MM.1S (cell line): ENCODE data around the gene RAD23B.
A peak's percentile ranks its signal among the peaks of the same experiment; 100 is the strongest.
"Not testable (repeated sequence)": the region's sequence is repeated elsewhere in the genome, so short reads cannot be mapped to it uniquely, and the experiment has no call there.

Experiments
- DNase-seq: peaks from one replicate; pipeline ENCODE4 v3.0.0-alpha.2; 2015
- H2AFZ ChIP-seq: fragments of 300-600 bp; sonication (generic); 2 replicates; pipeline ENCODE4 v1.6.0; 2016; ENCODE audit warnings: antibody characterized with exemption, low read length
- H3F3A ChIP-seq: fragments of 300-600 bp; sonication (generic); 2 replicates; pipeline ENCODE4 v1.6.1; 2016; ENCODE audit warnings: mild to moderate bottlenecking, antibody characterized with exemption, low read length, moderate library complexity, mixed read lengths; ENCODE audit not compliant: insufficient read depth
- H3K27ac ChIP-seq: fragments of 300-600 bp; sonication (generic); 2 replicates; pipeline ENCODE4 v1.5.1; 2016; ENCODE audit warnings: mild to moderate bottlenecking, low read length
- H3K27me3 ChIP-seq: fragments of 300-600 bp; sonication (generic); replicated peaks from 2 replicates; pipeline ENCODE4 v1.6.0; 2016; ENCODE audit warnings: low read length; ENCODE audit not compliant: insufficient read depth
- H3K36me3 ChIP-seq: fragments of 300-600 bp; sonication (generic); replicated peaks from 2 replicates; pipeline ENCODE4 v1.6.1; 2016; ENCODE audit warnings: mild to moderate bottlenecking, low read length, mixed read lengths; ENCODE audit not compliant: insufficient read depth
- H3K4me1 ChIP-seq: fragments of 300-600 bp; sonication (generic); 2 replicates; pipeline ENCODE4 v1.6.1; 2016; ENCODE audit warnings: low read length, mixed read lengths
- H3K4me2 ChIP-seq: fragments of 300-600 bp; sonication (generic); 2 replicates; pipeline ENCODE4 v1.6.0; 2016; ENCODE audit warnings: low read depth, low read length
- H3K4me3 ChIP-seq: fragments of 300-600 bp; sonication (generic); 2 replicates; pipeline ENCODE4 v1.5.1; 2016; ENCODE audit warnings: low read length, mixed read lengths
- H3K79me2 ChIP-seq: fragments of 300-600 bp; sonication (generic); 2 replicates; pipeline ENCODE4 v1.6.1; 2016; ENCODE audit warnings: mixed run types, low read length, mixed read lengths
- H3K9ac ChIP-seq: fragments of 300-600 bp; sonication (generic); 2 replicates; pipeline ENCODE4 v1.6.1; 2016; ENCODE audit warnings: low read length, mixed read lengths
- H3K9me2 ChIP-seq: fragments of 300-600 bp; sonication (generic); replicated peaks from 2 replicates; pipeline ENCODE4 v1.6.1; 2016; ENCODE audit warnings: mild to moderate bottlenecking, low read length, mixed read lengths; ENCODE audit not compliant: insufficient read depth
- H3K9me3 ChIP-seq: fragments of 300-600 bp; sonication (generic); replicated peaks from 2 replicates; pipeline ENCODE4 v1.6.1; 2016; ENCODE audit warnings: mild to moderate bottlenecking, low read length, mixed read lengths; ENCODE audit not compliant: insufficient read depth
- H4K20me1 ChIP-seq: fragments of 300-600 bp; sonication (generic); 2 replicates; pipeline ENCODE4 v1.6.1; 2016; ENCODE audit warnings: mild to moderate bottlenecking, low read length, moderate library complexity, mixed read lengths; ENCODE audit not compliant: insufficient read depth
- EZH2 ChIP-seq: fragments of 300-600 bp; sonication (generic); optimal IDR thresholded peaks from 2 replicates; pipeline ENCODE3; 2017; ENCODE audit warnings: low read depth, mild to moderate bottlenecking, antibody characterized with exemption, low read length, mixed read lengths
- EZH2phosphoT487 ChIP-seq: fragments of 300-600 bp; sonication (generic); IDR thresholded peaks from 2 replicates; pipeline ENCODE4 v1.6.1; 2018; ENCODE audit warnings: antibody characterized with exemption, low read length
- TF ChIP-seq, protein P1 (sequence below): fragments of 300-600 bp; sonication (generic); IDR thresholded peaks from 2 replicates; pipeline ENCODE4 v1.5.1; 2016; ENCODE audit warnings: antibody characterized with exemption, low read length, mixed read lengths

The RAD23B gene

DNA sequence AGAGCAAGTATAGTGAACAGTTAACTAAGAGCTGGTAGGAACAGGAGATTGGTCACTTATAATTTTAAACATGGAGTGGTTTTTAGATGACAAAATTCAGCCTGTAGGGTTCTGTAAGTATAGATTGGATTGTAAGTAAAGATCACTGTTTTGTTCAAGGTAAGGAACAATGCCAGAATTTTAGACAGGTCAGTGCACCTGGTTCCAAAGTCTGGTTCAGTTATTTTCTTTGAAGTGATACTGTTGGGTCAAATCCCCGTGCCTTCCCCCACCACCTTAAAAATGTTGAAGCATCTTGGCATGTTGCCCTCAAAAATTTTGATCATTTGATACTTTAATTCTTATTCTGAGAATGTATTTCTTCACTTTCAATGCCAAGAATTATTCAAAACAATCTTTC lies 12.9 kb downstream of the RAD23B start:
- H3K4me3 ChIP-seq = no peak overlapping the region
- H3K9me3 ChIP-seq = no peaks in the 10 kb centered on the region
- H3K36me3 ChIP-seq = peaks cover 4% of the 10 kb centered on the region; the same call in 1 of the 2 replicates
- no peaks in the 10 kb centered on the region for H3K4me1 ChIP-seq
- no peak overlapping the region for H3K4me2 ChIP-seq
- H3K9me2 ChIP-seq = no peaks in the 10 kb centered on the region
- no peak for DNase-seq
- H3K79me2 ChIP-seq = peaks cover 99% of the 10 kb centered on the region
- H3K27ac ChIP-seq = no peak overlapping the region
- TF ChIP-seq, protein P1, sequence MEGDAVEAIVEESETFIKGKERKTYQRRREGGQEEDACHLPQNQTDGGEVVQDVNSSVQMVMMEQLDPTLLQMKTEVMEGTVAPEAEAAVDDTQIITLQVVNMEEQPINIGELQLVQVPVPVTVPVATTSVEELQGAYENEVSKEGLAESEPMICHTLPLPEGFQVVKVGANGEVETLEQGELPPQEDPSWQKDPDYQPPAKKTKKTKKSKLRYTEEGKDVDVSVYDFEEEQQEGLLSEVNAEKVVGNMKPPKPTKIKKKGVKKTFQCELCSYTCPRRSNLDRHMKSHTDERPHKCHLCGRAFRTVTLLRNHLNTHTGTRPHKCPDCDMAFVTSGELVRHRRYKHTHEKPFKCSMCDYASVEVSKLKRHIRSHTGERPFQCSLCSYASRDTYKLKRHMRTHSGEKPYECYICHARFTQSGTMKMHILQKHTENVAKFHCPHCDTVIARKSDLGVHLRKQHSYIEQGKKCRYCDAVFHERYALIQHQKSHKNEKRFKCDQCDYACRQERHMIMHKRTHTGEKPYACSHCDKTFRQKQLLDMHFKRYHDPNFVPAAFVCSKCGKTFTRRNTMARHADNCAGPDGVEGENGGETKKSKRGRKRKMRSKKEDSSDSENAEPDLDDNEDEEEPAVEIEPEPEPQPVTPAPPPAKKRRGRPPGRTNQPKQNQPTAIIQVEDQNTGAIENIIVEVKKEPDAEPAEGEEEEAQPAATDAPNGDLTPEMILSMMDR = no peak
- TF ChIP-seq EZH2 (no peak), EZH2phosphoT487 (no peak)
- H3F3A ChIP-seq = no peaks in the 10 kb centered on the region
- H3K27me3 ChIP-seq = no peaks in the 10 kb centered on the region
- H2AFZ ChIP-seq = no peak overlapping the region
- no peak overlapping the region for H3K9ac ChIP-seq
- peaks cover 95% of the 10 kb centered on the region for H4K20me1 ChIP-seq

DNA sequence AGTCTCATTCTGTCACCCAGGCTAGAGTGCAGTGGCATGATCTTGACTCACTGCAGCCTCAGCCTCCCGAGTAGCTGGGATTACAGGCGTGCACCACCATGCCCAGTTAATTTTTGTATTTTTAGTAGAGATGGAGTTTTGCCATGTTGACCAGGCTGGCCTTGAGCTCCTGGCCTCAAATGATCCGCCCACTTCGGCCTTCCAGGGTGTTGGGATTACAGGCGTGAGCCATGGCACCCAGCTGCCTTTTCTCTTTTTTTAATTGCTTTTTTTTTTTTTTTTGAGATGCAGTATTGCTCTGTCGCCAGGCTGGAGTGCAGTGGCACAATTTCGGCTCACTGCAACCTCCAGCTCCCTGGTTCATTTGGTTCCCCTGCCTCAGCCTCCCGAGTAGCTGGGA lies 13.5 kb downstream of the RAD23B start:
- Histone ChIP-seq H3K79me2 (peaks cover 99% of the 10 kb centered on the region), H4K20me1 (peaks cover 95% of the 10 kb centered on the region)
- H3K9me3 ChIP-seq, H2AFZ ChIP-seq, H3K4me3 ChIP-seq, H3K9ac ChIP-seq, H3K27ac ChIP-seq, H3K36me3 ChIP-seq, H3K4me1 ChIP-seq, H3F3A ChIP-seq, DNase-seq, H3K27me3 ChIP-seq, H3K4me2 ChIP-seq, H3K9me2 ChIP-seq: not testable (repeated sequence)

DNA sequence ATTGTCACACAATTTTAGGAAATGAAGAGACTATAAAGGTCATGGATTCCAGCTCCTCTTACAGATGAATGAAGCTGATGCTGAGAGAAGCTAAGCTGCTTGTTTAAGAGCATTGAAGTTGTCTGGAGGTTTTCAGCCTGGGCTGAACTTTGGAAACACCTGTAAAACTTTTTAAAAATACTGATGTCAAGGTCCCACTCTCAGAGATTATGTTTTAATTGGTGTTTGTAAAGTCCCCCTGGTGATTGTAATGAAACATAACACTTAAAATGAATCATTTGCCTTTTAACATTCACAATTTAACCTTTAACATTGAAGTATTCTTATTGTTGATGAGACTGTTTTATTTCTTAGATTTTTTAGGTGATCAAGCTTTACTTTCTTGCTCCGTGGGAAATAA lies 16.4 kb downstream of the RAD23B start:
- Histone ChIP-seq H3K4me1 (no peaks in the 10 kb centered on the region), H3K27ac (no peak overlapping the region), H3K27me3 (no peaks in the 10 kb centered on the region), H3K36me3 (peaks cover 10% of the 10 kb centered on the region; the same call in 1 of the 2 replicates), H3K9ac (no peak overlapping the region), H3K9me2 (no peaks in the 10 kb centered on the region), H3F3A (no peaks in the 10 kb centered on the region), H3K79me2 (peaks cover 96% of the 10 kb centered on the region), H3K4me2 (no peak overlapping the region), H3K4me3 (no peak overlapping the region), H4K20me1 (peaks cover 78% of the 10 kb centered on the region), H2AFZ (no peak overlapping the region), H3K9me3 (no peaks in the 10 kb centered on the region)
- TF ChIP-seq, protein P1 = peak; percentile 18; the same call in 1 of the 2 replicates
- TF ChIP-seq EZH2 = no peak
- TF ChIP-seq EZH2phosphoT487 = no peak
- DNase-seq = no peak

DNA sequence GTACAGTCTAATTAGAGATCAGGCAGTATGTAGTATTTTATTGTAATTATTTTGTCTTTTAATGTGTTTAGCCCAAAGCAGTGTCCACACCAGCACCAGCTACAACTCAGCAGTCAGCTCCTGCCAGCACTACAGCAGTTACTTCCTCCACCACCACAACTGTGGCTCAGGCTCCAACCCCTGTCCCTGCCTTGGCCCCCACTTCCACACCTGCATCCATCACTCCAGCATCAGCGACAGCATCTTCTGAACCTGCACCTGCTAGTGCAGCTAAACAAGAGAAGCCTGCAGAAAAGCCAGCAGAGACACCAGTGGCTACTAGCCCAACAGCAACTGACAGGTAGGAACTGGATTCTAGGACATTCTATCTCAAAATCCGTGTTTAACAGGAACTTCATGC lies 23.2 kb downstream of the RAD23B start:
- no peaks in the 10 kb centered on the region for H3K9me3 ChIP-seq
- H3K27me3 ChIP-seq = no peaks in the 10 kb centered on the region
- peaks cover 93% of the 10 kb centered on the region for H3K79me2 ChIP-seq
- no peak overlapping the region for H3K9ac ChIP-seq
- peaks cover 18% of the 10 kb centered on the region; the same call in 1 of the 2 replicates for H3K36me3 ChIP-seq
- peaks cover 25% of the 10 kb centered on the region for H4K20me1 ChIP-seq
- H3K27ac ChIP-seq = no peak overlapping the region
- TF ChIP-seq, protein P1 = no peak
- no peak for TF ChIP-seq EZH2phosphoT487
- no peak for TF ChIP-seq EZH2
- no peak overlapping the region for H3K4me2 ChIP-seq
- no peak overlapping the region for H2AFZ ChIP-seq
- no peaks in the 10 kb centered on the region for H3F3A ChIP-seq
- no peaks in the 10 kb centered on the region for H3K9me2 ChIP-seq
- no peaks in the 10 kb centered on the region for H3K4me1 ChIP-seq
- H3K4me3 ChIP-seq = no peak overlapping the region
- no peak for DNase-seq
